Astrocyte (in vitro differentiated cells and primary cell): ENCODE data around the gene LRMDA.

Source experiments
- EZH2 ChIP-seq: IDR thresholded peaks from 2 replicates; pipeline ENCODE4 v1.6.1; 2012; ENCODE audit warnings: mild to moderate bottlenecking, low read length, inconsistent platforms; ENCODE audit not compliant: insufficient read depth
- TF ChIP-seq, protein P1 (sequence below): IDR thresholded peaks from 2 replicates; pipeline ENCODE4 v1.5.1; 2011; ENCODE audit warnings: low read depth, mild to moderate bottlenecking, inconsistent platforms, low read length, moderate library complexity; ENCODE audit not compliant: insufficient read depth

DNA sequence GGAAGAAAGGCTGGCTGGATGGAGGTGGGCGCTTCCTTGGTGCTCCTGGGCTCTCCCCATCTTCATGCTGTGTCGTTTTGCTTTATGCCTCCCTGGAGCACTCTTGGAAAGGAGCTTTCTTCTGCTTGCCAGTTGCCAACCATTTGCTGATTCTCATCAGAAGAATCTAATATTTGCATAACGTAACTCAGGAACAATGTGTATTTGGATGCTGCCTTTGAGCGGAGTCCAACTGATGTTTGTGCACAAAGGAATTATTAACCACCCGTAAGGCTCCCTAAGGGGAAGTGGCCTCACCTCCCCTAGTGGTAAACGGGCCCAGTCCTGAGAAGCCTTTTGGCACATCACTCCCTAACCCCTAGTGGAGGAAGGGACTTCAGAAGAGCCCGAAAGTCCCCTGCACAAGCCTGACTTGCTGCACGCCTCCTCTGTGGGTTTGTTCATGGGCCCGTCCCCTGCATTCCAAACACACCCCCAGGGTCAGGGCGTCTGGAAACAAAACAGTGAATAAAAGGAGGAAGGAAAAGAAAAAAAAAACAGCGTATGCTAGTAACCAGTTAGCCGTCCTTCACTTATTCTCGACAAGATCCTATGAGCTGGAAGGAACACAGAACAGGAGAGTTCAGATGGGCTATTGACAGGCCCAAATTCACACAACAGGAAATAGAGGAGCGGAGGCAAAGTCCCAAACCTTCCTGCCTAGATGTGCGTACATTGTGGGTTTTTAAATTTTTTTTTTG, 602.2 kb downstream of the LRMDA start:
- TF ChIP-seq, protein P1, sequence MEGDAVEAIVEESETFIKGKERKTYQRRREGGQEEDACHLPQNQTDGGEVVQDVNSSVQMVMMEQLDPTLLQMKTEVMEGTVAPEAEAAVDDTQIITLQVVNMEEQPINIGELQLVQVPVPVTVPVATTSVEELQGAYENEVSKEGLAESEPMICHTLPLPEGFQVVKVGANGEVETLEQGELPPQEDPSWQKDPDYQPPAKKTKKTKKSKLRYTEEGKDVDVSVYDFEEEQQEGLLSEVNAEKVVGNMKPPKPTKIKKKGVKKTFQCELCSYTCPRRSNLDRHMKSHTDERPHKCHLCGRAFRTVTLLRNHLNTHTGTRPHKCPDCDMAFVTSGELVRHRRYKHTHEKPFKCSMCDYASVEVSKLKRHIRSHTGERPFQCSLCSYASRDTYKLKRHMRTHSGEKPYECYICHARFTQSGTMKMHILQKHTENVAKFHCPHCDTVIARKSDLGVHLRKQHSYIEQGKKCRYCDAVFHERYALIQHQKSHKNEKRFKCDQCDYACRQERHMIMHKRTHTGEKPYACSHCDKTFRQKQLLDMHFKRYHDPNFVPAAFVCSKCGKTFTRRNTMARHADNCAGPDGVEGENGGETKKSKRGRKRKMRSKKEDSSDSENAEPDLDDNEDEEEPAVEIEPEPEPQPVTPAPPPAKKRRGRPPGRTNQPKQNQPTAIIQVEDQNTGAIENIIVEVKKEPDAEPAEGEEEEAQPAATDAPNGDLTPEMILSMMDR, result no peak
- TF ChIP-seq EZH2, result no peak
